Astrocyte of the cerebellum (primary cell): Measurements from ENCODE around the gene ACRBP.

Experiments used
- DNase-seq: peaks from one replicate; pipeline ENCODE4 v3.0.0-alpha.2; 2011; ENCODE audit warnings: low read depth
- H3K4me3 ChIP-seq: 2 replicates; pipeline ENCODE4 v1.5.1; 2011; ENCODE audit warnings: mild to moderate bottlenecking, low read depth, low read length, moderate library complexity
- in situ Hi-C: cut with HindIII; loops from 2 replicates; pipeline ENCODE4 v1.10.0; 2017; ENCODE audit warnings: low sequenced_read_pairs
- TF ChIP-seq, protein P1 (sequence below): IDR thresholded peaks from 2 replicates; pipeline ENCODE4 v1.5.1; 2012; ENCODE audit warnings: low read length, low read depth, moderate library complexity, mild to moderate bottlenecking; ENCODE audit errors: missing control alignments

ACRBP gene

DNA sequence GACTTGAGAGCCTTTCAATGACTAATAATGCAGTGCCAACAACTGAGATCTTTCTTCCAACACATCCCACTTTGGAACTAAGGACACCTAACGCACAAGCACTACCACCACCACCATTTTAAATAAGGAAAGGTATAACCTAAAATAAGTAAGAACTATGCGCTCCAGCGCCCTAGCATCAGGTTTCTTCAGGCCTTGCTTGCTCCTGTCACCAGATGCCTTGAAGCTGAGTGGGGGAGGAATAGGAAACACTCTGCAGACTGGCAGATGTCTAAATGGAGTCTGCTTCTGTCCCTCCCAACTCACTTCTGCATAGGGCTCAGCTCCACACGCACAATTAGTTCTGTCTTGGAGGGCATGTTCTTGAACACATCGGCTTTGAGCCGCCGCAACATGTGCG, 55.1 kb downstream of the ACRBP start:
- H3K4me3 ChIP-seq: no peak overlapping the region
- in situ Hi-C loops: no loop called here
- no peak for DNase-seq
- TF ChIP-seq, protein P1, sequence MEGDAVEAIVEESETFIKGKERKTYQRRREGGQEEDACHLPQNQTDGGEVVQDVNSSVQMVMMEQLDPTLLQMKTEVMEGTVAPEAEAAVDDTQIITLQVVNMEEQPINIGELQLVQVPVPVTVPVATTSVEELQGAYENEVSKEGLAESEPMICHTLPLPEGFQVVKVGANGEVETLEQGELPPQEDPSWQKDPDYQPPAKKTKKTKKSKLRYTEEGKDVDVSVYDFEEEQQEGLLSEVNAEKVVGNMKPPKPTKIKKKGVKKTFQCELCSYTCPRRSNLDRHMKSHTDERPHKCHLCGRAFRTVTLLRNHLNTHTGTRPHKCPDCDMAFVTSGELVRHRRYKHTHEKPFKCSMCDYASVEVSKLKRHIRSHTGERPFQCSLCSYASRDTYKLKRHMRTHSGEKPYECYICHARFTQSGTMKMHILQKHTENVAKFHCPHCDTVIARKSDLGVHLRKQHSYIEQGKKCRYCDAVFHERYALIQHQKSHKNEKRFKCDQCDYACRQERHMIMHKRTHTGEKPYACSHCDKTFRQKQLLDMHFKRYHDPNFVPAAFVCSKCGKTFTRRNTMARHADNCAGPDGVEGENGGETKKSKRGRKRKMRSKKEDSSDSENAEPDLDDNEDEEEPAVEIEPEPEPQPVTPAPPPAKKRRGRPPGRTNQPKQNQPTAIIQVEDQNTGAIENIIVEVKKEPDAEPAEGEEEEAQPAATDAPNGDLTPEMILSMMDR: no peak
